MM.1S (cell line): ENCODE results near the gene MLLT1.

ENCODE experiments used
- DNase-seq: peaks from one replicate; pipeline ENCODE4 v3.0.0-alpha.2; 2015
- H2AFZ ChIP-seq: fragments of 300-600 bp; sonication (generic); 2 replicates; pipeline ENCODE4 v1.6.0; 2016; ENCODE audit warnings: antibody characterized with exemption, low read length
- H3F3A ChIP-seq: fragments of 300-600 bp; sonication (generic); 2 replicates; pipeline ENCODE4 v1.6.1; 2016; ENCODE audit warnings: mild to moderate bottlenecking, antibody characterized with exemption, low read length, moderate library complexity, mixed read lengths; ENCODE audit not compliant: insufficient read depth
- H3K27ac ChIP-seq: fragments of 300-600 bp; sonication (generic); 2 replicates; pipeline ENCODE4 v1.5.1; 2016; ENCODE audit warnings: mild to moderate bottlenecking, low read length
- H3K27me3 ChIP-seq: fragments of 300-600 bp; sonication (generic); replicated peaks from 2 replicates; pipeline ENCODE4 v1.6.0; 2016; ENCODE audit warnings: low read length; ENCODE audit not compliant: insufficient read depth
- H3K36me3 ChIP-seq: fragments of 300-600 bp; sonication (generic); replicated peaks from 2 replicates; pipeline ENCODE4 v1.6.1; 2016; ENCODE audit warnings: mild to moderate bottlenecking, low read length, mixed read lengths; ENCODE audit not compliant: insufficient read depth
- H3K4me1 ChIP-seq: fragments of 300-600 bp; sonication (generic); 2 replicates; pipeline ENCODE4 v1.6.1; 2016; ENCODE audit warnings: low read length, mixed read lengths
- H3K4me2 ChIP-seq: fragments of 300-600 bp; sonication (generic); 2 replicates; pipeline ENCODE4 v1.6.0; 2016; ENCODE audit warnings: low read depth, low read length
- H3K4me3 ChIP-seq: fragments of 300-600 bp; sonication (generic); 2 replicates; pipeline ENCODE4 v1.5.1; 2016; ENCODE audit warnings: low read length, mixed read lengths
- H3K79me2 ChIP-seq: fragments of 300-600 bp; sonication (generic); 2 replicates; pipeline ENCODE4 v1.6.1; 2016; ENCODE audit warnings: mixed run types, low read length, mixed read lengths
- H3K9ac ChIP-seq: fragments of 300-600 bp; sonication (generic); 2 replicates; pipeline ENCODE4 v1.6.1; 2016; ENCODE audit warnings: low read length, mixed read lengths
- H3K9me2 ChIP-seq: fragments of 300-600 bp; sonication (generic); replicated peaks from 2 replicates; pipeline ENCODE4 v1.6.1; 2016; ENCODE audit warnings: mild to moderate bottlenecking, low read length, mixed read lengths; ENCODE audit not compliant: insufficient read depth
- H3K9me3 ChIP-seq: fragments of 300-600 bp; sonication (generic); replicated peaks from 2 replicates; pipeline ENCODE4 v1.6.1; 2016; ENCODE audit warnings: mild to moderate bottlenecking, low read length, mixed read lengths; ENCODE audit not compliant: insufficient read depth
- H4K20me1 ChIP-seq: fragments of 300-600 bp; sonication (generic); 2 replicates; pipeline ENCODE4 v1.6.1; 2016; ENCODE audit warnings: mild to moderate bottlenecking, low read length, moderate library complexity, mixed read lengths; ENCODE audit not compliant: insufficient read depth
- EZH2 ChIP-seq: fragments of 300-600 bp; sonication (generic); optimal IDR thresholded peaks from 2 replicates; pipeline ENCODE3; 2017; ENCODE audit warnings: low read depth, mild to moderate bottlenecking, antibody characterized with exemption, low read length, mixed read lengths
- EZH2phosphoT487 ChIP-seq: fragments of 300-600 bp; sonication (generic); IDR thresholded peaks from 2 replicates; pipeline ENCODE4 v1.6.1; 2018; ENCODE audit warnings: antibody characterized with exemption, low read length
- TF ChIP-seq, protein P1 (sequence below): fragments of 300-600 bp; sonication (generic); IDR thresholded peaks from 2 replicates; pipeline ENCODE4 v1.5.1; 2016; ENCODE audit warnings: antibody characterized with exemption, low read length, mixed read lengths

MLLT1 gene

GRCh38 chr19:6213696-6214641 is 65.8 kb downstream of the MLLT1 start:
- Histone ChIP-seq H3K27ac (no peak overlapping the region), H3K4me3 (no peak overlapping the region), H3K9me3 (no peaks in the 10 kb centered on the region), H3K4me2 (no peak overlapping the region), H2AFZ (no peak overlapping the region), H4K20me1 (no peaks in the 10 kb centered on the region), H3K9ac (no peak overlapping the region), H3K36me3 (no peaks in the 10 kb centered on the region), H3K79me2 (no peaks in the 10 kb centered on the region; the same call in 1 of the 2 replicates), H3K4me1 (no peaks in the 10 kb centered on the region), H3K27me3 (no peaks in the 10 kb centered on the region), H3K9me2 (no peaks in the 10 kb centered on the region), H3F3A (no peaks in the 10 kb centered on the region)
- TF ChIP-seq EZH2 (no peak), EZH2phosphoT487 (no peak)
- TF ChIP-seq, protein P1, sequence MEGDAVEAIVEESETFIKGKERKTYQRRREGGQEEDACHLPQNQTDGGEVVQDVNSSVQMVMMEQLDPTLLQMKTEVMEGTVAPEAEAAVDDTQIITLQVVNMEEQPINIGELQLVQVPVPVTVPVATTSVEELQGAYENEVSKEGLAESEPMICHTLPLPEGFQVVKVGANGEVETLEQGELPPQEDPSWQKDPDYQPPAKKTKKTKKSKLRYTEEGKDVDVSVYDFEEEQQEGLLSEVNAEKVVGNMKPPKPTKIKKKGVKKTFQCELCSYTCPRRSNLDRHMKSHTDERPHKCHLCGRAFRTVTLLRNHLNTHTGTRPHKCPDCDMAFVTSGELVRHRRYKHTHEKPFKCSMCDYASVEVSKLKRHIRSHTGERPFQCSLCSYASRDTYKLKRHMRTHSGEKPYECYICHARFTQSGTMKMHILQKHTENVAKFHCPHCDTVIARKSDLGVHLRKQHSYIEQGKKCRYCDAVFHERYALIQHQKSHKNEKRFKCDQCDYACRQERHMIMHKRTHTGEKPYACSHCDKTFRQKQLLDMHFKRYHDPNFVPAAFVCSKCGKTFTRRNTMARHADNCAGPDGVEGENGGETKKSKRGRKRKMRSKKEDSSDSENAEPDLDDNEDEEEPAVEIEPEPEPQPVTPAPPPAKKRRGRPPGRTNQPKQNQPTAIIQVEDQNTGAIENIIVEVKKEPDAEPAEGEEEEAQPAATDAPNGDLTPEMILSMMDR, result no peak
- no peak for DNase-seq

DNA sequence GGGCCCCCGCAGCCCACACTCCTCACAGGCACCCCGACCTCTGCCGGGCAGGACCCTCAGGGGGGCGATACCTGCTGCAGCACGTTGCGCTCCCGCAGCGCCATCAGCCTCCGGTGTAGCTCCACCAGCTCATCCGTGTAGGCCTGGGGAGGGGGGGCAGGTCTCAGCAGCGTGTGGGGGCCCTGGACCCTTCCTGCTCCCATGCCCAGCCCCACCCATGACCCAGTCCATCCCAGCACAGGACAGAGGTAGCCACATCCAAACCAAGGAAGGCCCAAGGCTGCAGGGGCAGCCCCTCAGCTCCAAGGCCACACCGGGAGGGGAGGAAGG is 66.5 kb downstream of the MLLT1 start:
- Histone ChIP-seq H3K4me2 (no peak overlapping the region), H3K36me3 (no peaks in the 10 kb centered on the region), H3K4me1 (no peaks in the 10 kb centered on the region)

GRCh38 chr19:6212403-6213265 is 67.1 kb downstream of the MLLT1 start:
- no peaks in the 10 kb centered on the region for H3K4me1 ChIP-seq
- no peaks in the 10 kb centered on the region for H3K79me2 ChIP-seq
- H3K36me3 ChIP-seq, result no peaks in the 10 kb centered on the region
- H3K9me2 ChIP-seq, result no peaks in the 10 kb centered on the region
- DNase-seq, result no peak
- no peak overlapping the region for H3K4me3 ChIP-seq
- no peak overlapping the region for H2AFZ ChIP-seq
- no peak overlapping the region for H3K4me2 ChIP-seq
- no peaks in the 10 kb centered on the region for H3F3A ChIP-seq
- H3K27ac ChIP-seq, result no peak overlapping the region
- no peaks in the 10 kb centered on the region for H4K20me1 ChIP-seq
- TF ChIP-seq EZH2phosphoT487 (no peak), EZH2 (no peak)
- TF ChIP-seq, protein P1, result no peak
- no peaks in the 10 kb centered on the region for H3K9me3 ChIP-seq
- H3K27me3 ChIP-seq, result no peaks in the 10 kb centered on the region
- no peak overlapping the region for H3K9ac ChIP-seq

More for the DNA sequence above, 66.5 kb downstream of the MLLT1 start:
- Histone ChIP-seq H3K27me3 (no peaks in the 10 kb centered on the region), H3K4me3 (no peak overlapping the region), H3K79me2 (no peaks in the 10 kb centered on the region), H4K20me1 (no peaks in the 10 kb centered on the region), H2AFZ (no peak overlapping the region), H3F3A (no peaks in the 10 kb centered on the region), H3K9me3 (no peaks in the 10 kb centered on the region), H3K27ac (no peak overlapping the region), H3K9ac (no peak overlapping the region), H3K9me2 (no peaks in the 10 kb centered on the region)
- DNase-seq, result no peak
- TF ChIP-seq EZH2 (no peak), EZH2phosphoT487 (no peak)
- TF ChIP-seq, protein P1, result no peak
